Smooth muscle cell (in vitro differentiated cells): Measurements from ENCODE around the gene CHIC2. TPM values are rescaled to one million over a fixed set of nuclear protein-coding genes. Genes with fewer than 3 reads are reported as not detected.

Source experiments
- DNase-seq: peaks from one replicate; lab custom pipeline; 2025; ENCODE audit not compliant: unreplicated experiment; lab: John Stamatoyannopoulos, UW
- H2AFZ ChIP-seq: fragments of 200-600 bp; sonication (generic); 2 replicates; pipeline ENCODE4 v1.6.0; 2016; ENCODE audit warnings: antibody characterized with exemption, low read depth, mild to moderate bottlenecking
- H3F3A ChIP-seq: fragments of 200-600 bp; sonication (generic); 2 replicates; pipeline ENCODE4 v1.6.0; 2017; ENCODE audit warnings: antibody characterized with exemption, low read depth
- H3K27ac ChIP-seq: fragments of 200-600 bp; sonication (generic); 2 replicates; pipeline ENCODE4 v1.5.1; 2016; ENCODE audit warnings: low read depth, mild to moderate bottlenecking
- H3K27me3 ChIP-seq: fragments of 200-600 bp; sonication (generic); 2 replicates; pipeline ENCODE4 v1.6.1; 2016; ENCODE audit warnings: low read depth, mild to moderate bottlenecking
- H3K36me3 ChIP-seq: fragments of 200-600 bp; sonication (generic); 2 replicates; pipeline ENCODE4 v1.5.1; 2016; ENCODE audit warnings: low read depth
- H3K4me1 ChIP-seq: fragments of 200-600 bp; sonication (generic); 2 replicates; pipeline ENCODE4 v1.5.1; 2016; ENCODE audit warnings: low read depth
- H3K4me2 ChIP-seq: fragments of 200-600 bp; sonication (generic); 2 replicates; pipeline ENCODE4 v1.6.0; 2016; ENCODE audit warnings: mild to moderate bottlenecking
- H3K4me3 ChIP-seq: fragments of 200-600 bp; sonication (generic); 2 replicates; pipeline ENCODE4 v1.5.1; 2016; ENCODE audit warnings: mild to moderate bottlenecking
- H3K79me2 ChIP-seq: fragments of 200-600 bp; sonication (generic); 2 replicates; pipeline ENCODE4 v1.6.0; 2016; ENCODE audit warnings: low read depth, mild to moderate bottlenecking
- H3K9ac ChIP-seq: fragments of 200-600 bp; sonication (generic); 2 replicates; pipeline ENCODE4 v1.6.0; 2016; ENCODE audit warnings: low read depth
- H3K9me3 ChIP-seq: fragments of 200-600 bp; sonication (generic); replicated peaks from 2 replicates; pipeline ENCODE4 v1.5.1; 2016; ENCODE audit warnings: low read depth
- H4K20me1 ChIP-seq: fragments of 200-600 bp; sonication (generic); 2 replicates; pipeline ENCODE4 v1.6.0; 2016; ENCODE audit warnings: low read depth
- CTCF ChIP-seq: fragments of 200-600 bp; sonication (generic); IDR thresholded peaks from 2 replicates; pipeline ENCODE4 v1.5.1; 2017; ENCODE audit warnings: borderline replicate concordance, mild to moderate bottlenecking, antibody characterized with exemption; ENCODE audit not compliant: insufficient read depth, poor library complexity, severe bottlenecking
- WGBS: methylation state at CpG from one replicate; pipeline ENCODE4 v1.1.7; 2016; ENCODE audit warnings: low lambda C conversion rate; 5-methylcytosine and 5-hydroxymethylcytosine counted together
- polyA plus RNA-seq: library from polyadenylated mRNA; unstranded; fragments of >200 nt; fragmentation: Nextera tagmentation; extraction: Ambion mirVana; gene quantifications from 2 replicates; pipeline ENCODE4 v1.2.1, GENCODE V29; 2016
- total RNA-seq: library from RNA; depleted of rRNA; stranded (reverse); fragments of >200 nt; gene quantifications from 2 replicates; pipeline ENCODE4 v1.2.3, GENCODE V29; 2014

Gene CHIC2
- total and polyA plus RNA-seq, 2 experiments from 2014 or later: 52.2 to 61.0 TPM

DNA sequence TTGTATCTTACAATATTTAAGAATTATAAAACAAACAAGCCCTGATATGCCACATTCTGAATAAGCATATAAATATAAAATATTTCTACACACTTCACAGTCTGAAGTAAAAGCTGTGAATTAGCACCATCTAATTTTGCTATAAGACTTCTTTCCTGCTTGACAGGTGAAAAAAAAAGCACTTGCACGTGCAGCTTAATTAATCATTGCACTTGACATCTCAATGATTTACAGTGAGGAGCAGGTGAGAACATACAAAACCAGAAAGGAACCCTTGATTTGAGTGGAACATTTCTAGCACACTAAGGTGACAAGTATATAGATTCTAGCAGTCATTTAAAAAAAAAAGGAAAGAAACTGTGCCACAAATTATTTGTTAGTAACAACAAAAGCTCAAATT lies 47.9 kb downstream of the CHIC2 start:
- Histone ChIP-seq H3K36me3 (peaks cover 8% of the 10 kb centered on the region), H3K9ac (no peak overlapping the region), H2AFZ (no peak overlapping the region), H3K4me2 (no peak overlapping the region), H3K4me3 (no peak overlapping the region), H4K20me1 (peaks cover 92% of the 10 kb centered on the region), H3F3A (no peaks in the 10 kb centered on the region), H3K27me3 (no peaks in the 10 kb centered on the region), H3K4me1 (peaks cover 37% of the 10 kb centered on the region), H3K27ac (no peak overlapping the region), H3K9me3 (no peaks in the 10 kb centered on the region), H3K79me2 (peaks cover 48% of the 10 kb centered on the region)
- DNase-seq: no peak
- 56% methylated on average over 1 of the region's 1 CpG for WGBS
- TF ChIP-seq CTCF: no peak

DNA sequence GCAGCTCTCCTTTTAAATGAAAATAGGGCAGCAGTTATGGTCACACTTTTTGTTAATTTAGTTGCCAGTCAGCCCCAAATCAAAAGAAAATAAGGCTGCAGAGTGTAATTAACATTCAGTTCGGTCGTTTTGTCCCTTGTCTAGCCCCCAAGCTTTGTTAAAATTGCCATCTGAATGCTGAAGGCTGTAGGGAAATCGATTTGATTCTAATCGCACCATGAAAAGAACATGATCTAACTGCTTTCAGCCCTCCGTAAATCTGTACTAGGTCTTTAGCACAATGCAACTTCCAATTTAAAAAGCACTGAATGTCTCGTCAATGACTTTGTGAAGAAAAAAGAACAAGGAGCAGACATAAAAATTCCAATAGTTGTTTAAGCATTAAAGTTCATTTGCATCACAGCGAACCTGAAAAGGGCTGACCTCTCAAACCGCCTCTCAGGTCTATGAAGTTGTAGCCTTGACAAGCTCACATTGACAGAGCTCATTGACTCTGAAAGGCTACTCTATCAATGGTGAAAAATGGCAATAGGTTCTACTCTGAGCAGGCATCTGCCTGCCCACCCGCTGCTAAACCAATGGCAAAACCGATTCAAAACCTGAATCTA lies 48.9 kb downstream of the CHIC2 start:
- Histone ChIP-seq H3K27me3 (no peaks in the 10 kb centered on the region), H3F3A (no peaks in the 10 kb centered on the region), H3K4me2 (no peak overlapping the region), H3K27ac (no peak overlapping the region), H3K9ac (no peak overlapping the region), H3K9me3 (no peaks in the 10 kb centered on the region), H4K20me1 (peaks cover 92% of the 10 kb centered on the region), H2AFZ (no peak overlapping the region), H3K4me3 (no peak overlapping the region), H3K4me1 (peaks cover 37% of the 10 kb centered on the region), H3K36me3 (peaks cover 8% of the 10 kb centered on the region), H3K79me2 (peaks cover 44% of the 10 kb centered on the region)
- TF ChIP-seq CTCF: no peak
- no peak for DNase-seq
- 39% methylated on average over 10 of the region's 10 CpGs for WGBS

GRCh38 chr4:54014666-54015160 lies 49.7 kb downstream of the CHIC2 start:
- peaks cover 41% of the 10 kb centered on the region for H3K79me2 ChIP-seq
- 74% methylated on average over 1 of the region's 1 CpG for WGBS

More at GRCh38 chr4:54014666-54015160, 49.7 kb downstream of the CHIC2 start:
- H4K20me1 ChIP-seq: peaks cover 90% of the 10 kb centered on the region
- H3K4me2 ChIP-seq: no peak overlapping the region
- H2AFZ ChIP-seq: no peak overlapping the region
- DNase-seq: no peak
- no peaks in the 10 kb centered on the region for H3K9me3 ChIP-seq
- H3F3A ChIP-seq: no peaks in the 10 kb centered on the region
- H3K27ac ChIP-seq: no peak overlapping the region
- H3K4me1 ChIP-seq: peaks cover 37% of the 10 kb centered on the region
- no peaks in the 10 kb centered on the region for H3K27me3 ChIP-seq
- no peak for TF ChIP-seq CTCF
- no peak overlapping the region for H3K4me3 ChIP-seq
- H3K36me3 ChIP-seq: peaks cover 13% of the 10 kb centered on the region
- H3K9ac ChIP-seq: no peak overlapping the region
